NCI-H82 treated with DMSO at 0.1 percent for 48 hours (cell line): ENCODE measurements around the gene ACOT11.

Source experiments
- DNase-seq: peaks from one replicate; lab custom pipeline; 2025; ENCODE audit not compliant: unreplicated experiment; lab: John Stamatoyannopoulos, UW

Gene ACOT11

GRCh38 chr1:54559771-54560231 is 11.8 kb downstream of the ACOT11 start:
- peak; percentile 97 for DNase-seq

- DNase-seq = no peak
Observed at GRCh38 chr1:54564312-54565112, 16.5 kb downstream of the ACOT11 start.

DNA sequence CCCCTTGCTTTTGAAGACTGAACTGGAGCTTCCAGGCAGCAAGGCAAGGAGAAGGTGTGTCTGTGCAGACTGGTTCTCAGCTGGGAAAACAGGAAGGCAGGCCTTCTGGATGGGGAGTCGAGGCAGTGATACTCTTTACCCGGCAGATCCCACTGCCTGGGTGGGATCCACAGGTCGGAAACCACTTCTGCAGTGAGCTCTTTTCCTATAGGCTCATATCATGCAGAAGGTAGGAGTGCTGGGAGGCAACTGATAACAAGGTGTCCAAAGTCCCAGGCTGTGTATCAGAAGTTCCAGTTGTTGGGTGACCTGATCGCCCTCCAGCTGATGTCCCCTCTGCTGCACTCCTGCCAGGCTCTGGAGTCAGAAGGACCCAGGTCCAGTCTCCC is 17.1 kb downstream of the ACOT11 start:
- no peak for DNase-seq

GRCh38 chr1:54566438-54567141 is 18.6 kb downstream of the ACOT11 start:
- DNase-seq = no peak

DNA sequence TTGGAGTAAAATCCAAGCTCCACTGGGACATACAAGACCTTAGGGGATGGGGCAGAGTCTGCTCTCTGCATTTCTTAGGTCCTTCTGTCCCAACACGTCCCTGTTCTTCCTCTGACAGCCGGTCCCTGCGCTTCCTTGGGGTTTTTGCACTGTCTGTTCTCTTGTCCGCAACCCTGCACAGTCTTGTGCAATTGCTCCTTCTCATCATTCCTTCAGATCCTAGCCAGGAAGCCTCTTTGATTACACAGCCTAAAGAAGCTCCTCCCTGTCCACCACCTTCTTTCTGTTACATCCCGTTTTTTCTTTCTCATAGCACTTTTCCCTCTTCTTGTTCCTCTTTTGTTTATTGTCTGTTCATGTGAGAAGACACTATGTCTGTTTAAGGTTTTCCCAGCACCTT is 19.9 kb downstream of the ACOT11 start:
- no peak for DNase-seq

DNA sequence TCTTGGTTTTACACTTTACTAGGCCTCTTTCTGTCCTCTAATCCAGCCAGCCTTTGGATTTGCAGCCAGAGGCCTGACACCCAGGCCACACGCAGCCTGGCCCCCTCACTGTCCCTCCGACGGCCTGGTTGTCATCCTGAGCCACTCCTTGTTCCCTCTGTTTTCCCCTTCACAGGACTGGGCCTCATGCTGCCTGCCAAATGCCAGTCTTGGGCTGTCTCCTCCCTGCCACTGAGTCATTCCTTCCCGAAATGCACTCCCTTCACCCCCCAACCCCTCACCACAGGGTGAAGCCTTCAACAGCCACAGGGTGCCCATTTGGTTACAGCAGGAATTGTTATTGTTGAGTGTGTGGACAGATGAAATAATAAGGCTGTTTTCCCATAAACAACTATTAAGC is 21.3 kb downstream of the ACOT11 start:
- DNase-seq = no peak

DNA sequence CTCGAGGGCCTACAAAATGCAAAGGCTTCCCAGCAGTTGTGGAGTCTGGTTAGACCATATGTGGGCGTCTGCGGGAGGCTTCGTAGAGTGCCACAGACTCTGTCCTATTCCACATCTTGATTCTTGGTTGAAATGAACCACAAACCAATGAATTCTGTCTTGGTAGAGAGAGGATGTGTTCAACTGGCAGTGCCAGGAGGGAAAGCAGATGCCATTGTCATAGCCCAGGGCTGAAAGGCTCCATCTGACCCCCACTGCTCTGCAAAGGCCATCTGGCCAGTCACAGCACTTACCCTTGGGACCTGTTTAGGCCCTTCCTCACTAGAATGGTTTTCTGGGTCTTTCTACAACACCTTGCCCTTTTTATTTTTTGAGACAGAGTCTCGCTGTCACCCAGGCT is 22.1 kb downstream of the ACOT11 start:
- DNase-seq = no peak

DNA sequence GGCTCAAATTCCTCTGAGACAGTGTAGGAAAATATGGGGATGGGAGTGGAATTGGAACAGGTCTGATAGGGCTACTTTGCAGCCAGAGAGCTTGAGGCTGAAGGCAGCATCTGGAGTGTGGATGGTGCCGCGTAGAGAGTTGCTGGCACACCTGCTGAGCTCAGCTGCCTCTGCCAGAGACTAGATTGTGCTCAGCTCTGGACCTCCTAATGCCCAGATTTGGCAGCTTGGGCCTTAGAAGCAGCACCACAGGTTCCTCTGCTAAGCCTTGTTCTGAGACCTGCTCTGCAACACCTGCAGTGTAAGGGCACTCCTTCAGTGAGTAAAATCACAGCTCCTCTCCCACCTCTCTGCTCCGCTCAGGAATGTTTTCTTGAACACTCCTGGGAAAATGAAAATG is 23.3 kb downstream of the ACOT11 start:
- no peak for DNase-seq

DNA sequence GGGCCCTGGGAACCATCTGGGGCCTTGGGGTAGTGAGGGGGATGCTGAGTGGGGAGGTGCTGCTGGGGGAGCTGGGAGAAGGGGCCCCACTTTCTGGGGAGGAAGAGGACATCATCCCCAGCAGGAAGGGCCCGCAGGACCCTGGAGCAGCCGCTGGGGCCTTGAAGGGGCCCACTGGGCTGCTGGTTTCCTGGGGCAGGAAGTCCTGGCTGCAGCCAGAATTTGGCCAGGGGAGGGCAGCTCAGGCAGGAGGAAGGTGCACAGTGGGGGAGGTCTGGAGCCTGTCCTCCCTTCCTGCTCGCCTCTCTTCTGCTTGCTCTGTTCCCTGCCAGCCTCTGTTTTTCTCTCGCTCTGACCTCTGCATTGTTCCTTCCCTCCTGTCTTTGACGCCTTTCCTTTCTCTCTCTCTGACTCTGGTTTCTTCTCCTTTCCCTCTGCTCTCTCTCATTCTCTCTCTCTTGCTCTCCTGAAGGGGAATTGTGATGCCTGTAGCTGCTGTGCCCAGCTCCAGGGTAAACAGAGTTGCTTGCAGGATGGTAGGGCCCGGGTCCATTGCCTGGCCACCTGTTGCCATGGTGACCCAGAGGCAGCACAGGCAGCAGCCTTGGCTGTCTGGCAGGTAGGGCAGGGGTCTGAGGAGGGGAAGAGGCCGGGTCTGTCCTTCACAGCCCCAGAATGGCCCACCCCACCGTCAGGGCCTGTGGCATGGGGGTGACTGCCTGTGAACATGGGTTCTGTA is 23.9 kb downstream of the ACOT11 start:
- DNase-seq = no peak

GRCh38 chr1:54572542-54572850 is 24.5 kb downstream of the ACOT11 start:
- DNase-seq = no peak

DNA sequence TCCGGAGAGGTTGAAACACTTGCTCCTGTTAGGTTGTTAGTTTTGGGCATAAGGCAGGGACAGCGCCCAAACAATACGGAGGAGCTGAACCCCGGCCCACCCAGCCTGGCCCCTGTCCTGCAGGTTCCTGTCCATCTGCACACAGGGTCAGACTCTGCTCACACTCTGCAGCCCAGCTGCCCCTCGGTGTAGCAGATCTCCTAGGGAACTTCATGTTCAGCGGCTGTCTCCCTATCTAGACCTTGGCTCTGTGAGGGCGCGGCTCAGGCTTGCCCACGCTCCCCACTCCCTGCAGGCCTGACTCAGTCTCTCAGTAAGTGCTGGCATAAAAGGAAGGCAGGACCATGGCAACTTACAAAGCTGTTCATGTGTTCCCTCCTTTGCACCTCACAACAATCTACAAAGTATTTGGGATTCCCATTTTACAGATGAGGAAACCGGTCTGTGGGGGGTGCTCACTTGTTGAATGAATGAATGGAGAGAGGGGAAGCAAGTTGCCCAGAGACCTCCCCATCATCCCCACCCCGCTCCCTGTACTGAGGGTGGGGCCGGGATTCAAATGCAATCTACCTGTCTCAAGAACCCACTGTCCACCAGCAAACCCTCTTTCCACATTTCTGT is 26.2 kb downstream of the ACOT11 start:
- DNase-seq = no peak

- no peak for DNase-seq
Observed at GRCh38 chr1:54575161-54575560, 27.1 kb downstream of the ACOT11 start.

- peak; percentile 42 for DNase-seq
Observed at GRCh38 chr1:54575605-54576290, 27.7 kb downstream of the ACOT11 start.

DNA sequence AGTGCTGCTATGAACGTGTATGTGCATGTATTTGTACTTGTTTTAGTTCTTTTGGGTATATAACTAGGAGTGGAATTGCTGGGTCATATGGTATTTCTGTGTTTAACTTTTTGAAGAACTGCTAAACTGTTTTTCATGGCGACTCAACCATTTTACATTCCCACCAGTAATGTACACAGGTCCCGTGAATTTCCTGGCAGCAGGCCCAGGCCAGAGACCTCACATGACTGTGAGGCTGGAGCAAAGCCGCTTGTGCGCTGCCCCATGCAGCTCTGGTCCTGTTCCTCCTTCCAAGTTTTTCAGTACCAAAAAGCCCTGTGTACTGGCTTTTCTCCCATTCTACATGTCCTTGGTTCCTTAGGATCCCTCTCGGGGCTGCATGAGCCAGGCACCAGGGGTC is 29.6 kb downstream of the ACOT11 start:
- DNase-seq = no peak

DNA sequence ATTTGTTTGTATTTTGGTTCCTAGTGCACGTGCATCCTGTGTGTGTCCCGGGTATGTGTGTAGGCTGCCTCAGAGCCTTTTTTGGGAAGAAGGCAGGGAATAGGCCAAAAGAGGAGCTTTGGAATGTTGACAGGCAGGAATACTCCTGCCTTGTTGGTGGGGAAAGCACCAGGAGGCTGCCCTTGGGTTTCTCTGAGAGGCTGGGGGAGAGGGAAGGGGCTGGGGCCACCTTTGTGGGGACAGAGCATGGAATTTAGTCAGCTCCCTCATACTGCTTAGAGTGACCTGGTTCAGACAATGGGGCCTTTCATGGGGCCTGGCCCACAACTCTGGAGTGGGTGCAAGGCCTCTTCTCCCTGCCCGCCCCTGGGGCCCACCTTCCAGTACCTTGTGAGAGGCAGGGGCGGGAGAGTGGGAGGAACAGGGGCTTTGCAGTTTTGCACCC is 31.3 kb downstream of the ACOT11 start:
- DNase-seq = no peak

DNA sequence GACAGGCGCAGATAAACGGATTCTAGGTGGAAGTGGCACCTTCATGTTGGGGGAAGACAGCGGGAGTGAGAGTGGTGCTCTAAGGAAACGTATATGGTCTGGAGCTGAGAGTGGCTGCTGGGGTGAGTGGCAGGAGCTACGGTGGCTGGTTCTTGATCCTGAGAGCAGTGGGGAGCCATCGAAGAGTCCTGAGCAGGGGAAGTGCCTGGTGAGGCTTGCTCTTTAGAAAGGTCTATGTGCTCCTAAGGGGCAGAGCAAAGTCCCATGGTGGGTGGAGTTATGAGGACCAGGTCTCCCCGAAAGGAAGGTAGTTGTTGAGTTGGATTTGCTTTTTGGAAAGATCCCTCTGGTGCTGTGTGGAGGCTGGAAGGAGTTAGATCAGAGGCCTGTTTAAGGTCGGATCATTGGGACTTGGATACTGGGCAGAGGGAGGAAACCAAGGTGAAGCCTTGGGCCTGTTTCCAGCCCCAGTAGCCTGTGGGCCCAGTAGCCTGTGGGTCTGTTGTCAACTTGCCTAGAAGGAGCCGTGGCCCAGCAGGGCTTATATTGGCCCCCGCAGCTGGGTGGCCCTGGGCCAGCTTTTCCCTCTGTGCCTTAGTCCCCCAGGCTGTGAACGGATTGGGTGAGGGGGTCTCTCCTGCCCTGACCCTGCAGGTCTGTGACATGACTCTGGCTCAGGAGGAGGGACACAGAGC is 33.0 kb downstream of the ACOT11 start:
- DNase-seq = no peak

DNA sequence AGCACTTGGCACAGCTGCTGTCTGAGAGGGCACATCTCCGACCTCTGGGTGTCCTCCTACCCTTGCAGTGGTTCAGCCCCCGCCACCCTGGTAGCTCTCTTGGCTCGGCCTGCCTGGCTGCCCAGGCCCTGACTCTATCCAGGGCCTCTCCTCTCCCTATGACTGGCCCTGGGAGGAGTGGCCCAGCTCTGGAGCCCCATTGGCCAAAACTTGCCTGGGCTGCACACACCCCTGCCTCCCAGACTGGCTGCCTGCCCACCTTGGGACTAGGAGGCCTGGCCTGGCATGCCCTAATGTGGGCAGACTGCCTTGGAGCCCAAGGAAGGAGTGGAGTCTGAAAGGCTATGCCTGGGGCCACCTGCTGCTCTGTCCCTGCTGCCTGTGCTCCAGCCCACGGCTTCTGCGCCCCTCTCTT is 33.6 kb downstream of the ACOT11 start:
- no peak for DNase-seq

DNA sequence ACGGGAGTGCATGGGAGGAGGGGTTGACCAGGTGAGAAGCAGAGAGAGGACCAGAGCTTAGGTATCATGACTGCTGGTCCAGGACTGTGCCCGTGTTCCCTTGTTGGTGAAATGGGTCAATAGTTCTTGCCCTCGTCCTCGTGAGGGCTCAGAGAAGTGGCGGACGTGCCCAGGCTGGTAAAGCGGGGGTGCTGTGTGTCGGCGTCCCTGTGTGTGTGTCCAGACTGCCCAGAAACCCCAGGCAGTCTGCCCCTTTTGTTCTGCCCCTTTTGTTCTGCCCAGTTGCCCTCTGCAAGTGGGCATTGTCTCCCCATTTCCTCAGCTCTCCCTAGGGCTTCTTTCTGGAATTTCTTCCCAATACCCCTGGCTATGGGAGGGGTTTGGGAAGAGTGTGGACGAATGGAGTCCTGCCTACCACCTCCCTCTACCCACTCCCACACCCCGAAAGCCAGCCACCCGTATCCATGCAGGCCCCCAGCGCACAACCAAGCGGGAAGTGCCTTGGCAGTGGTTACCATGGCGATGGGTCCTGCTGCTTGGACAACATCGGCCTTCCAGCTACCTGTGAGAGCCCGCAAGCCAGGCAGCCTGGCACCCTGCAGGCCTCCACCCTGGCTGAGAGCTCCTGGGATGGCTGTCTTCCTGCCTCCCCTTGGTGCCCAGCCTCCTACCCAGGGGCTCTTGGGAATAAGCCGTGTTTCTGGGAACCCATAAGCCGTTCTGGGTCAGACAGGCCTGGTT is 34.7 kb downstream of the ACOT11 start:
- DNase-seq = no peak

- DNase-seq = peak; percentile 81
Observed at GRCh38 chr1:54583307-54583686, 35.3 kb downstream of the ACOT11 start.

- peak; percentile 11 for DNase-seq
Observed at GRCh38 chr1:54583871-54584270, 35.8 kb downstream of the ACOT11 start.
